Fibroblast of lung (primary cell): ENCODE results near the gene HRG.

ENCODE experiments used
- EZH2 ChIP-seq: IDR thresholded peaks from 2 replicates; pipeline ENCODE4 v1.5.1; 2012; ENCODE audit warnings: low read length, control low read depth, mild to moderate bottlenecking; ENCODE audit errors: missing control alignments
- TF ChIP-seq, protein P1 (sequence below), 2 donors: IDR thresholded peaks in 1 of 2; conservative IDR thresholded peaks in 1 of 2; 1 replicate in 1 of 2; 2 replicates in 1 of 2; pipeline ENCODE4 v1.5.1; 2011 to 2012; ENCODE audit warnings: low read length in 2 of 2, control low read depth in 1 of 2, inconsistent platforms in 1 of 2, low read depth in 1 of 2, mild to moderate bottlenecking in 1 of 2

DNA sequence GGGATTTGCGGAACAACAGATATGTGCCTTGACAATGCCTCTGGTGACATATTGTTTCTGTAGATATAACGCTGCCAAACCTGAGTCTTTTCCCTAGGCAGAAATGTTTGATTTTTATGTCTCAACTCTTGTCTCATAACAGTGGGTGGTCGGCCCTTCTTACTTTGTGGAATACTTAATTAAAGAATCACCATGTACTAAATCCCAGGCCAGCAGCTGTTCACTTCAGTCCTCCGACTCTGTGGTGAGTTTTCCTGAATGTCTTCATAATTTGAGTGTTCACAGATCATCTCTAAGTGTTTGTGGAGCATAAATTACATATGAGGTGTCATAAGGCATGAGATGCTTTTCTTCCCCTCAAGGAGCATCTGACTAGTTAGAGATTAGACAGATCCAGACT is 19.7 kb upstream of the HRG start:
- TF ChIP-seq EZH2, result no peak
- TF ChIP-seq, protein P1, sequence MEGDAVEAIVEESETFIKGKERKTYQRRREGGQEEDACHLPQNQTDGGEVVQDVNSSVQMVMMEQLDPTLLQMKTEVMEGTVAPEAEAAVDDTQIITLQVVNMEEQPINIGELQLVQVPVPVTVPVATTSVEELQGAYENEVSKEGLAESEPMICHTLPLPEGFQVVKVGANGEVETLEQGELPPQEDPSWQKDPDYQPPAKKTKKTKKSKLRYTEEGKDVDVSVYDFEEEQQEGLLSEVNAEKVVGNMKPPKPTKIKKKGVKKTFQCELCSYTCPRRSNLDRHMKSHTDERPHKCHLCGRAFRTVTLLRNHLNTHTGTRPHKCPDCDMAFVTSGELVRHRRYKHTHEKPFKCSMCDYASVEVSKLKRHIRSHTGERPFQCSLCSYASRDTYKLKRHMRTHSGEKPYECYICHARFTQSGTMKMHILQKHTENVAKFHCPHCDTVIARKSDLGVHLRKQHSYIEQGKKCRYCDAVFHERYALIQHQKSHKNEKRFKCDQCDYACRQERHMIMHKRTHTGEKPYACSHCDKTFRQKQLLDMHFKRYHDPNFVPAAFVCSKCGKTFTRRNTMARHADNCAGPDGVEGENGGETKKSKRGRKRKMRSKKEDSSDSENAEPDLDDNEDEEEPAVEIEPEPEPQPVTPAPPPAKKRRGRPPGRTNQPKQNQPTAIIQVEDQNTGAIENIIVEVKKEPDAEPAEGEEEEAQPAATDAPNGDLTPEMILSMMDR (conservative IDR thresholded peaks at IDR 0.05 in 1 of 2, IDR thresholded peaks at IDR 0.05 in 1 of 2; ENCODE audit: low read depth in 1 of 2, low read length in 2 of 2), result no peak
